H9 (cell line): ENCODE results near the gene TMEM201. TPM values are rescaled to one million over a fixed set of nuclear protein-coding genes. Genes with fewer than 3 reads are reported as not detected.
A peak's percentile ranks its signal among the peaks of the same experiment; 100 is the strongest.

Experiments
- DNase-seq: peaks from one replicate; pipeline ENCODE4 v3.0.0-alpha.2; 2017
- H2AFZ ChIP-seq: one replicate; pipeline ENCODE4 v1.6.1; 2013; ENCODE audit warnings: mild to moderate bottlenecking, low read length, control low read depth, moderate library complexity
- H2AK5ac ChIP-seq: 2 replicates; pipeline ENCODE4 v1.6.1; 2013; ENCODE audit warnings: low read length, control low read depth, mixed read lengths; ENCODE audit not compliant: insufficient read length
- H2BK120ac ChIP-seq: one replicate; pipeline ENCODE4 v1.6.1; 2013; ENCODE audit warnings: low read depth, mild to moderate bottlenecking, low read length, control low read depth, inconsistent platforms; ENCODE audit not compliant: poor library complexity, severe bottlenecking
- H2BK12ac ChIP-seq: 2 replicates; pipeline ENCODE4 v1.6.1; 2013; ENCODE audit warnings: low read length, control low read depth, mixed read lengths, low read depth; ENCODE audit not compliant: insufficient read length
- H2BK15ac ChIP-seq: 2 replicates; pipeline ENCODE4 v1.6.1; 2013; ENCODE audit warnings: low read depth, low read length, control low read depth
- H2BK20ac ChIP-seq: one replicate; pipeline ENCODE4 v1.6.1; 2013; ENCODE audit warnings: low read depth, mild to moderate bottlenecking, low read length, control low read depth, inconsistent platforms; ENCODE audit not compliant: poor library complexity, severe bottlenecking
- H2BK5ac ChIP-seq: 2 replicates; pipeline ENCODE4 v1.6.1; 2013; ENCODE audit warnings: low read length, control low read depth, mixed read lengths; ENCODE audit not compliant: insufficient read length
- H3K14ac ChIP-seq: 2 replicates; pipeline ENCODE4 v1.6.1; 2013; ENCODE audit warnings: low read length, control low read depth; ENCODE audit not compliant: insufficient read depth
- H3K18ac ChIP-seq: 2 replicates; pipeline ENCODE4 v1.6.1; 2013; ENCODE audit warnings: low read depth, mild to moderate bottlenecking, mixed read lengths, low read length, control low read depth; ENCODE audit not compliant: insufficient read length
- H3K23ac ChIP-seq: 2 replicates; pipeline ENCODE4 v1.6.1; 2013; ENCODE audit warnings: low read length, control low read depth, mixed read lengths, low read depth; ENCODE audit not compliant: insufficient read length
- H3K23me2 ChIP-seq: 2 replicates; pipeline ENCODE4 v1.6.1; 2013; ENCODE audit warnings: low read depth, mild to moderate bottlenecking, mixed read lengths, low read length, control low read depth; ENCODE audit not compliant: insufficient read length, poor library complexity, severe bottlenecking
- H3K27ac ChIP-seq: 2 replicates; pipeline ENCODE4 v1.5.1; 2013; ENCODE audit warnings: low read length, control low read depth, mixed read lengths, low read depth; ENCODE audit not compliant: insufficient read length
- H3K27me3 ChIP-seq: 2 replicates; pipeline ENCODE4 v1.6.1; 2013; ENCODE audit warnings: low read length, control low read depth, inconsistent platforms; ENCODE audit not compliant: insufficient read depth
- H3K4ac ChIP-seq: 2 replicates; pipeline ENCODE4 v1.6.1; 2013; ENCODE audit warnings: low read depth, mild to moderate bottlenecking, control low read depth, inconsistent platforms, low read length, moderate library complexity
- H3K4me1 ChIP-seq: 2 replicates; pipeline ENCODE4 v1.6.1; 2013; ENCODE audit warnings: low read length, control low read depth, inconsistent platforms; ENCODE audit not compliant: insufficient read depth
- H3K4me2 ChIP-seq: 2 replicates; pipeline ENCODE4 v1.6.1; 2013; ENCODE audit warnings: low read length, control low read depth, mixed read lengths; ENCODE audit not compliant: insufficient read length, insufficient read depth
- H3K56ac ChIP-seq: 2 replicates; pipeline ENCODE4 v1.6.1; 2013; ENCODE audit warnings: low read depth, mild to moderate bottlenecking, mixed read lengths, low read length, control low read depth; ENCODE audit not compliant: insufficient read length
- H3K79me1 ChIP-seq: 2 replicates; pipeline ENCODE4 v1.6.1; 2013; ENCODE audit warnings: low read depth, mild to moderate bottlenecking, moderate library complexity, low read length, control low read depth, inconsistent platforms; ENCODE audit not compliant: insufficient read depth, poor library complexity, severe bottlenecking
- H3K79me2 ChIP-seq: 2 replicates; pipeline ENCODE4 v1.6.1; 2013; ENCODE audit warnings: low read length, control low read depth, inconsistent platforms; ENCODE audit not compliant: insufficient read depth
- H3K9ac ChIP-seq: 2 replicates; pipeline ENCODE4 v1.6.1; 2013; ENCODE audit warnings: low read length, control low read depth, mixed read lengths; ENCODE audit not compliant: insufficient read length; ENCODE audit errors: extremely low read depth
- H3K9me3 ChIP-seq: one replicate; pipeline ENCODE4 v1.6.1; 2013; ENCODE audit warnings: low read depth, low read length, inconsistent platforms; ENCODE audit not compliant: control insufficient read depth
- H3T11ph ChIP-seq: one replicate; pipeline ENCODE4 v1.6.1; 2013; ENCODE audit warnings: mild to moderate bottlenecking, low read length, control low read depth, inconsistent platforms
- H4K20me1 ChIP-seq: one replicate; pipeline ENCODE4 v1.6.1; 2013; ENCODE audit not compliant: control insufficient read depth, insufficient read length, insufficient read depth
- H4K5ac ChIP-seq: 2 replicates; pipeline ENCODE4 v1.6.1; 2013; ENCODE audit warnings: low read depth, mild to moderate bottlenecking, mixed read lengths, low read length, control low read depth; ENCODE audit not compliant: insufficient read length
- H4K8ac ChIP-seq: replicated peaks from 2 replicates; pipeline ENCODE4 v1.6.1; 2013; ENCODE audit warnings: low read length, control low read depth, mixed read lengths, low read depth; ENCODE audit not compliant: insufficient read length
- H4K91ac ChIP-seq: 2 replicates; pipeline ENCODE4 v1.6.1; 2013; ENCODE audit warnings: low read depth, mild to moderate bottlenecking, moderate library complexity, mixed read lengths, low read length, control low read depth; ENCODE audit not compliant: insufficient read length
- H3K27ac Mint-ChIP-seq, 3 experiments: 2 replicates in 2 of 3; 3 replicates in 1 of 3; pipeline ENCODE4 v1.8.0; 2020 to 2021; ENCODE audit warnings: mixed read lengths in 3 of 3, mild to moderate bottlenecking in 1 of 3, moderate library complexity in 1 of 3
- H3K27me3 Mint-ChIP-seq: 2 replicates; pipeline ENCODE4 v1.8.0; 2021; ENCODE audit warnings: low read depth, mild to moderate bottlenecking, moderate library complexity, mixed read lengths
- H3K36me3 Mint-ChIP-seq, 3 experiments: 2 replicates in 2 of 3; 3 replicates in 1 of 3; pipeline ENCODE4 v1.8.0; 2020 to 2021; ENCODE audit warnings: low read depth in 3 of 3, mixed read lengths in 3 of 3; ENCODE audit not compliant: insufficient read depth in 1 of 3
- H3K4me1 Mint-ChIP-seq, 2 experiments: 2 replicates each; pipeline ENCODE4 v1.8.0; 2020; ENCODE audit warnings: mixed read lengths in 2 of 2
- H3K4me3 Mint-ChIP-seq, 2 experiments: 2 replicates in 1 of 2; 3 replicates in 1 of 2; pipeline ENCODE4 v1.8.0; 2020 to 2021; ENCODE audit warnings: mild to moderate bottlenecking in 2 of 2, mixed read lengths in 2 of 2, moderate library complexity in 1 of 2
- H3K9me3 Mint-ChIP-seq, 2 experiments: 2 replicates in 1 of 2; 3 replicates in 1 of 2; pipeline ENCODE4 v1.8.0; 2020; ENCODE audit warnings: mild to moderate bottlenecking in 2 of 2, mixed read lengths in 2 of 2, moderate library complexity in 1 of 2
- WGBS: extraction: QIAGEN DNeasy Blood & Tissue Kit; methylation state at CpG from one replicate; pipeline ENCODE4 v1.1.7; 2013; ENCODE audit warnings: missing lambda C conversion rate, low lambda C conversion rate, mixed read lengths; ENCODE audit not compliant: insufficient read length; ENCODE audit errors: extremely low coverage; 5-methylcytosine and 5-hydroxymethylcytosine counted together
- total RNA-seq: library from RNA; stranded (reverse); gene quantifications from 2 replicates; pipeline ENCODE4 v1.2.1, GENCODE V29; 2021
- TF ChIP-seq, protein P1 (sequence below): fragments of 200-600 bp; sonication (generic); conservative IDR thresholded peaks from 3 replicates; pipeline ENCODE4 v1.8.0; 2021; ENCODE audit warnings: antibody characterized with exemption, mild to moderate bottlenecking

The TMEM201 gene
- total RNA-seq, 1 experiment from 2014 or later, result 31.0 TPM

DNA sequence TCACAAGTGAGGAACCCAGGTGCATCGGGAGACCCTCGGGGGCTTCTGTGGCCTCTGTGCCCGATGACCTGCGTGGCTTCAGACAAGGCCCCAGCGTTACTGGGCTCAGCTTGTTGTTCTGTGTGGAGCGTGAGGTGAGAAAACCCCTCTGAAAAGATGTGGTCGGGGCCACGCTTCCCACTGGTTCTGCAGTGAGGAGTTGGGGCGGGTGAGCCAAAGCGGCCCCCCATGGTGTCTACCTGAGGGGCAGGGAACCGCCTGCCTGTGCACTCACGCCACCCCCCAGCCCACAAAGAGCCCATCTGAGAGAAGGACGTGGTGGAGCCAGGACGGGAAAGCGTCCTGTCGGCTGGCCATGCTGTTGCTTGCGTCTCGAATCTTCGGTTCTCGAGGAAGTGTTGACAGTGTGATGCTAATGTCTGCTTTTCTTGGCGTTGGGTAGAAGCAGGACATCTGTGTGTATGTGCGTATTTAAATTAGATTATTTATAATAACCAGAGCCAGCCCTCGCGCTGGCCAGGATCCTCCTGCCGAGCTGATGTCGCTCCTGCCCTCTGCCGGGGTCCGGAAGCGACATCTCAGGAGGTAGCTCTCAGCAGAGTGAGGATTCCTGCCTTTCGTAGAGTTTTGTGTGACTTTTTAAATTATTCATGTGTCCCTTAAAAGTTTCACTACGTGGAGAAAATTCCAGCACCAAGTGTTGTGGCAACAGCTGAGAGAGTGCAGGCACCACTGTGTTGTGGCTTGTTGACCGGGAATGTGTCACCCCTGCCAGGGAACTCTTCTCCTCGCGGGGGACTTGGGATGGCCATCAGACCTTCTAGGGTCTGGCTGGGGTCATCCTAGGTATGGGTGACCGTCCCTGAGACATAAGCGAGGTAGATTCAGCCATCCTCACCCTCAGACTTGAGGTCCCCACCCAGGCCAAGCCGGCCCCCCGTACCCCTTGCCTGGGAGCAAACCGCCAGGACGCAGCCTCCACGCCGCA is 15.3 kb downstream of the TMEM201 start:
- Histone ChIP-seq H4K20me1 (no peaks in the 10 kb centered on the region), H4K5ac (no peak overlapping the region), H3K4me1 (no peaks in the 10 kb centered on the region), H4K8ac (no peak overlapping the region), H3K56ac (no peak overlapping the region), H2BK15ac (no peak overlapping the region), H3K9me3 (no peaks in the 10 kb centered on the region), H3K27ac (no peak overlapping the region), H3K23ac (no peak overlapping the region), H2BK5ac (no peak overlapping the region), H3K23me2 (no peaks in the 10 kb centered on the region), H3K9ac (no peak overlapping the region), H3K4ac (no peak overlapping the region), H3K4me2 (no peak overlapping the region), H3K79me2 (no peaks in the 10 kb centered on the region), H2BK120ac (no peak overlapping the region), H3K18ac (no peak overlapping the region), H2AK5ac (no peak overlapping the region), H3T11ph (no peak overlapping the region), H3K14ac (no peak overlapping the region), H2BK12ac (no peak overlapping the region), H2AFZ (no peak overlapping the region), H2BK20ac (no peak overlapping the region), H3K27me3 (no peaks in the 10 kb centered on the region), H3K79me1 (no peaks in the 10 kb centered on the region), H4K91ac (no peak overlapping the region)
- Mint-ChIP-seq H3K27ac (peak overlapping the region in 2 of 3 experiments; percentile 51 to 67; a peak in 1 of 7 replicates), H3K9me3 (no peaks in the 10 kb centered on the region), H3K4me3 (no peak overlapping the region), H3K4me1 (no peaks in the 10 kb centered on the region), H3K27me3 (no peaks in the 10 kb centered on the region), H3K36me3 (peaks cover 9 to 45% (median 38%) of the 10 kb centered on the region in 3 experiments; a peak in 6 of 7 replicates)
- TF ChIP-seq, protein P1, sequence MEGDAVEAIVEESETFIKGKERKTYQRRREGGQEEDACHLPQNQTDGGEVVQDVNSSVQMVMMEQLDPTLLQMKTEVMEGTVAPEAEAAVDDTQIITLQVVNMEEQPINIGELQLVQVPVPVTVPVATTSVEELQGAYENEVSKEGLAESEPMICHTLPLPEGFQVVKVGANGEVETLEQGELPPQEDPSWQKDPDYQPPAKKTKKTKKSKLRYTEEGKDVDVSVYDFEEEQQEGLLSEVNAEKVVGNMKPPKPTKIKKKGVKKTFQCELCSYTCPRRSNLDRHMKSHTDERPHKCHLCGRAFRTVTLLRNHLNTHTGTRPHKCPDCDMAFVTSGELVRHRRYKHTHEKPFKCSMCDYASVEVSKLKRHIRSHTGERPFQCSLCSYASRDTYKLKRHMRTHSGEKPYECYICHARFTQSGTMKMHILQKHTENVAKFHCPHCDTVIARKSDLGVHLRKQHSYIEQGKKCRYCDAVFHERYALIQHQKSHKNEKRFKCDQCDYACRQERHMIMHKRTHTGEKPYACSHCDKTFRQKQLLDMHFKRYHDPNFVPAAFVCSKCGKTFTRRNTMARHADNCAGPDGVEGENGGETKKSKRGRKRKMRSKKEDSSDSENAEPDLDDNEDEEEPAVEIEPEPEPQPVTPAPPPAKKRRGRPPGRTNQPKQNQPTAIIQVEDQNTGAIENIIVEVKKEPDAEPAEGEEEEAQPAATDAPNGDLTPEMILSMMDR, result no peak
- no CpG with 5 or more reads among the region's 42 CpGs for WGBS
- no peak for DNase-seq
